Stimulated activated naive CD4-positive, alpha-beta T cell treated with Interleukin-2 at 50 U/mL for 16 hours (primary cell): Measurements from ENCODE around the gene IGSF21.
"Not testable (repeated sequence)": the region's sequence is repeated elsewhere in the genome, so short reads cannot be mapped to it uniquely, and the experiment has no call there.

Experiments
- DNase-seq: peaks from one replicate; lab custom pipeline; 2025; lab: John Stamatoyannopoulos, UW

The IGSF21 gene

DNA sequence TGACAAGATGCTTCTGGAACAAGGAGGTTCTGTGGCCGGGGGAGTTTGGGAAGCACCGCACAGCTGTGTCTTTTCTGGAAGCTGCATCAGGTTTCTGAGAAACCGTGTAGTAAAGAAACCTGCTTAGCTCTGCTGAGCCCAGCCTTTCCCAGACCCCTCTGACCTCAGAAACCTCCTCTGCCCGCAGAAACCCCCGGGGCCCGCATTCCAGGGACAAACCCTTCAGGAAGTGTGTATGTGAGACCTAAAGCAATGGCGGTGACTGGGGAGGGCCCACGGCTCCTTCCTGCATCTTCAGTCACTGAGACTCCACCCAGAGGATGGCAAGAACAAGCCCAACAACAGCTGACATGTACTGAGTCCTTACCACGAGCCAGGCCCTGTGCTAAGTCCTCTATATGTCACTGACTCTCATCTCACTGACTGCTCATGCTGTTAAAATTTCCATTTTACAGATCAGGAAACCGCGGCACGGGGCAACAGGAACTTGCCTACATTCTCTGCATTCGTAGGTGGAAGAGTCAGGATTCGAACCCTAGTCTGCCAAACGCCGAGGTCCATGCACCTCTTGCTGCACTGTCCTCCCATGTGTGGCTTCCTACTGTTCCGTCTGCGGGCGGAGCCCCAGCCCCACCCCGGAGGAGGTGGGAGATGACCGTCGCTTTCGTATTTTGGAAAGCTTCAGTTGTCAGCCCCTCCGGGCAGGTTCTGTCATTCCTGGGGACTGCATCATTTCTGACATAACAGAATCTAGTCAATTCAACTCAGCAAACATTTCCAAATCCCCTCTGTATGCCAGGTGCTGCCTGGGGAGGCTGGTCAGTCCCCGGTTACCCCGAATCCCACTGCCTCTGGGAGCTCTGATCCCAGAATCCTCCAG, 299.8 kb downstream of the IGSF21 start:
- no peak for DNase-seq

DNA sequence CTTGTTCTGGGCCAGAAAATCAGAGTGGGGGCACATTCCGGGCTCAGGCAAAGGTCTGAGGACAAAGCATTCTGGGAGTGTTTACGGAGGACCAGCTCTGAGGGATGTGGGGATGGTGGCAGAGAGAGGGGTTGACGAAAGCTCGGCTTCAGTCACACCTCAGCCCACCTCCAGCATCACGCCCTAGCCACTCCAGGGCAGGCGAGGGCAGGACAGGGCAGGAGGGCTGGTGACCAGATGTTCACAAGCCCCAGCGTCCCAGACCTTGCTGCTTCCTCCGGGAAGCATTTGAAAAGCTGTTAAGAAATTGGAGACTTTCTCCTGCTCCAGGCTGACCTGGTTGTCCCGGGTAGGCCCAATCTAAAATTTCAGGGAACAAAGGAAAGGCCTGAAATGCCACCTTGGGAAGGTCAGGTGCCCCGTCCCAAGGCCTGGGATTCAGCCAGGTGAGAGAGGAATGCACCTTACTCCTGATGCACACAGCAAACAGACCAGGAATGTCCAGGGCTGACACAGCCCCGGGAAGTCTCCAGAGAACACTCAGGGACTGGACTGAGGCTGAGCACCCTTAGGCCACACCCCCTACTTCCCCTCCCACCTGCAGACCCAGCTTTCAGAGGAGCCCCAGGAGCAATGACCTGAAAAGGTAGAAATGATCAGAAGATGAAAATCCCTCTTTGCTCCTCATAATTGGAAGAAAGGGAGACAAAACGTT, 301.2 kb downstream of the IGSF21 start:
- no peak for DNase-seq

- no peak for DNase-seq
Measured at GRCh38 chr1:18409609-18410237, 302.1 kb downstream of the IGSF21 start.

- no peak for DNase-seq
Measured at GRCh38 chr1:18410407-18410806, 302.8 kb downstream of the IGSF21 start.

DNA sequence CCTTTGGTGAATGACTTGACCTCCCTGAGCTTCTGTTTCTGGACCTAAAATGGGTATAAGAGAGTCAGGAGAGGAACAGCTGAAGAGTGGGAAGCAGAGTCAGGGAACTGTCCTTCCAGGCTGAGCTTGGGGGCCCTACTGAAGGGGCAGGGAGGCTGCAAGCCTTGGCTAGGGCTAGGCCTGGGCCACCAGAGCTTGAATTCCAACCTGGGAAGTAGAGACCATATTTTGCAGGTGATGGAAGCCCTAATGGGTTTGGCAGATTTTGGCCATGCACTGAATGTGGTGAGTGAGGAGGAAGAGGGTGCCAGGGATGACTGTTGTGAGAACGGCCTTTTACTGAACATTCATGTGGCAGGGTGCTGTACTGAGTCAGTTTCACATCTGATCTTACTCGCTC, 303.7 kb downstream of the IGSF21 start:
- DNase-seq: no peak

GRCh38 chr1:18411820-18412641, 304.4 kb downstream of the IGSF21 start:
- DNase-seq: no peak

DNA sequence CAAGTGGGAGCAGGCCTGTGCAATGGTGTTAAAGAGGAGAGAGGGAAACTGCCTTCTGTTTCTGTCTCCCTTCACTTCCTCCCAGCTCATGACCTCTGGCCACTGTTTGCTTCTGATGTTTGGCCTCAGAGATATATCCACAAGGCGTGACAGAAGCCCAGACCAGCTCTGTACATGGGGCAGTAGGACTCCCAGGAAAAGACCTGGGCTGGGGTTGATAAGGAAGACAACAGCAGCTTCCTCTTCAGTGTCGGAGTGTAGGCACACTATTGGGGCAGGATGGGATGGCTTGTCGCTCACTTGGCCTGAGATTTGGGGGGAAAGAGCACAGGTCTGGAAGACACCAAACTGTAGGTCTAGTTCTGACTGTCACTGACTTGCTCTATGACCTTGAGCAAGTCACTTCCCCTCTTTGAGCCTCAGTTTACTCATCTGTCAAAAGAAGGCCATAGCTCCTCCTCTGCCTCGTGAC, 305.3 kb downstream of the IGSF21 start:
- no peak for DNase-seq

DNA sequence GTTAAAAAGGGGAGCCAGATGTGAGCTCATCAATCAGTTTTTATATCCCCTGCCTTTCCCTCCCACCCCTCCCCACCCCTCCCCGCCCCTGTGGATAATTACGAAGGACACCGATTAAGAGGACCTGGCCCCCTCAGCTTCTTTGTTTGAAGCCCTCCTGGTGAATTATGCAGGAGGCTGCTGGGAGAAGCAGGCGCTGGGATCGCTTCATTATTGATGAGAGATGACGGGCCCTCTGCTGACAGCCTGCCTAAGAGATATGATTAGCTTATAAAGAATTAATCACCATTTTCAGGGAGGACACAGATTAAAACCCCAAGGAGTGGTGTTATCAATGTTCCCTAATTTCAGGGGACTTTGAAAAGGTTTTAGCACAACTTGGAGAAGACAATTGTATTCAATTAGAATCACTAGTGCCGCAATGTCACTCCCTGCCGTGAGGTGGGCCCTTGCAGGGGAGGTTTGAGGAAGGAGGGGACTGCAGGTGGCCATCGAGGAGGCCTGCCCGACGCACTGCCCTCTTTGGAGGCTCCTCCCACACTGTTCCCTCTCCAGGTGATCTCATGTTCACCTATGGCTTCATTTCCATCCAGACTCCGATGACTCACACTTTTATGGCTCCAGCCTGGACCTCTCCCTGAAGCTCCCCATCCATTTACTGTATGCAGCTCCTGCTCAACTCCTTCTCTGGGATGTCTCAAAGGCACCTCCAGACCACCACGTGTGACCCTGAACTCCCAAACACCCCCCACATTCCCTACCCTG, 306.1 kb downstream of the IGSF21 start:
- DNase-seq: no peak

GRCh38 chr1:18414321-18414720, 306.7 kb downstream of the IGSF21 start:
- DNase-seq: no peak

GRCh38 chr1:18414872-18415447, 307.4 kb downstream of the IGSF21 start:
- DNase-seq: no peak

- DNase-seq: no peak
Measured at GRCh38 chr1:18415448-18416027, 307.9 kb downstream of the IGSF21 start.

DNA sequence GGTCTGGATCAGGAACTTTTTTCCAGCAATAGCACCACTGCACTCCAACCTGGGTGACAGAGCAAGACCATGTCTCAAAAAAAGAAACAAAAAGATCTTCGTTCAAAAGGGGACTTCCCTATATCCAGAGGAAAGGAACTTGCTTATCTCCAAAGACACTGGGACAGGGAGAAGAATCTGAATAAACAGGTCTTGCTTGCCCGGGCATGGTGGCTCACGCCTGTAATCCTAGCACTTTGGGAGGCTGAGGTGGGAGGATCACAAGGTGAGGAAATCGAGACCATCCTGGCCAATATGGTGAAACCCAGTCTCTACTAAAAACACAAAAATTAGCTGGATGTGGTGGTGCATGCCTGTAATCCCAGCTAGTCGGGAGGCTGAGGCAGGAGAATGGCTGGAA, 308.5 kb downstream of the IGSF21 start:
- DNase-seq: not testable (repeated sequence)

- DNase-seq: no peak
Measured at GRCh38 chr1:18417316-18418269, 310.0 kb downstream of the IGSF21 start.

- DNase-seq: no peak
Measured at GRCh38 chr1:18419113-18419844, 311.7 kb downstream of the IGSF21 start.

DNA sequence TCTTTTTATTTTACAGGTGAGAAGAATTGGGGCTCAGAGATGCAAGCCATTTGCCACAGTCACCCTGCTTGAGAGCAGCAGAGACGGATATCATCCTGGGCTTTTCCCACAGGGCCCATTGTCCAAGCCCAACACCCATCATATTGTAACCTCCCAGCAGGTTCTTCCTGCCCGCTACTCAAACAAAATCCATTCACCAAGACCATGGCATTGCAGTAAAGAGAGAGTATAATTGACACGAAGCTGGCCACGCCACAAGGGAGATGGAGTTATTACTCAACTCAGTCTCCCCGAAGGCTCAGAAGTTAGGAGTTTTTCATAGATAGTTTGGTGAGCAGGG, 312.2 kb downstream of the IGSF21 start:
- DNase-seq: no peak

GRCh38 chr1:18422076-18422777, 314.6 kb downstream of the IGSF21 start:
- no peak for DNase-seq

DNA sequence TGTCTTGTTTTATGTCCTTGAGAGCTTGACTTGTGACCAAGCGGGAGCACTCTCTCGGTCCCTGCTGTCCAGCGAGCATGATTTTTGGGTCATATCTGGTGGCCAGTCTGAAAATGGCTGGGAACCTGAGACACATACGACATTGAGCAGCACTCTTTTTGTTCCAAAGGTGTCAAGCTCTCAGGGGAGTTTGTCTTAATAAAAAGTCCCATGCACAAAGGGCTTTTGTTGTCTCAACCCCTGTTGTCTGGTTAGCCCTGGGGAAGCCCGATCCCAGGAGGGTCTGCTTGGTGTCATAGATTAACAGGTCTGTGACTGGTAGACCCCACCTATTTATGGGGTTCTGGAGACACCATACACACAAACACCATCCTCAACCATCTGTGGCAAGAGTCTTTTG, 315.4 kb downstream of the IGSF21 start:
- no peak for DNase-seq

- no peak for DNase-seq
Measured at GRCh38 chr1:18426580-18426979, 319.0 kb downstream of the IGSF21 start.
